Activated CD4-positive, CD25-positive, alpha-beta regulatory T cell treated with anti-CD3 and anti-CD28 coated beads, Interleukin-2, amount 50 U/mL, for 24 hours (primary cell): ENCODE data around the gene PTTG2.

ENCODE experiments used
- ATAC-seq, 2 donors: fragments of 150-1000 bp; cut with Tn5 transposase; one replicate each; pipeline ENCODE4 v1.10.0; 2021; ENCODE audit warnings: mild to moderate bottlenecking in 1 of 2, moderate library complexity in 1 of 2

PTTG2 gene

DNA sequence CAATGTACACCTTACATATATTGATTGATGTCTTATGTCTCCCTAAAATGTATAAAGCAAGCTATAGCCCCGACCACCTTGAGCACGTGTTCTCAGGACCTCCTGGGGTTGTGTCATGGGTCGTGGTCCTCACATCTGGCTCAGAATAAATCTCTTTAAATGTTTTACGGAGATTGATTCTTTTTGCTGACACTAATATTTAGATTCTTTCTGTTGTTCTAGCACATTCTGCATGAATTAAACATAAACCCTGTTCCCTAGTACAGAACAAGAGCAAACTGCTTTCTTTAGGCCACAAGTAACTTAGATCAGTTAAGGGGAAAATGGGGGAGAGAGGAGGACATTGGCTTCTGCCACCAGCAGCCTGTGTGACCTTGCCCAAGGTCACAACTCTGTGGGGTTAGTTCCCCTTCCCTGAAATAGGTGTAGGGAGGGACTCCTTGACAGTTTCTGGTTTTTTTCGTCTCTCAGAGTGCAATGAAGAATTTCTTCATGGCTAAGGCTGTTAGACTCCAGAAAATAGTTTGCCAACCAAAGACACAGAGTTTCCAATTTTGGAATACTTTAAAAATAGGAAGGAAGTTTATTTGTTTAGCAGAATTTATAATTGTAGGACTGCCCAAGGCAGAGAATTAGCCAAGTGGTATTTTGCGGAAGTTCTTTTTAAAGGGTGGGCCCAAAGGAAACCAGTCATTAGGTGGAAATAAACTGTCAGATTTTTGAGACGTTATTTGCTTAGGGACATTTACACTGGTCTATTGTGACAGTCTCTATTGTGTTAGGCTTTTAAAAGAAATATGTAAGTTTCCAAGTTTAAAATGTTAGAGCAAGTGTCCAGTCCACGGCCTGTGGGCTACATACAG, 29.4 kb downstream of the PTTG2 start:
- no peak for ATAC-seq

DNA sequence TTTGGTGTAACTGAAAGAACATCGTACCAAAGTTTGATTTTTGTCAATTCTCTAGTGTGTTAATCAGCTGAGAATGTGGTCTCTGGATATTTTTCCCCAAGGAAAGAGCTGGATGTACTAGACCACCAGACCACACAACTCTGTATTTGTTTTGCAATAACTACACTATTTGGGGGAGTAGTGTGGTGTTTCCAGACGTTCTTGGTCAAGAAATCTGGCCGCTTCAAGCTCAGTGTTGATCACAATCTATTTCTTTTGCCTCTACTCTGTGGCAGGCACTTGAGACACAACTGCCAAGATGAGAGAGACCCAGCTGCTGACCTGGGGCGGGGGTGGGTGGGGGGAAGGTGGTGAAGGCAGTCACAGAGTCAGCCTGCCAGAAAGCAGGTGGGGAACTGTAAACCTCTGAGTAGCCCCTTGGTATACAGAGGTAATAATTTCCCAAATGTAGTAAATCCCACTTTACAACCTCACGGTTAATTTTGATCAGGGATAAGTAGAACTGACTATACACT, 30.6 kb downstream of the PTTG2 start:
- ATAC-seq: no peak

DNA sequence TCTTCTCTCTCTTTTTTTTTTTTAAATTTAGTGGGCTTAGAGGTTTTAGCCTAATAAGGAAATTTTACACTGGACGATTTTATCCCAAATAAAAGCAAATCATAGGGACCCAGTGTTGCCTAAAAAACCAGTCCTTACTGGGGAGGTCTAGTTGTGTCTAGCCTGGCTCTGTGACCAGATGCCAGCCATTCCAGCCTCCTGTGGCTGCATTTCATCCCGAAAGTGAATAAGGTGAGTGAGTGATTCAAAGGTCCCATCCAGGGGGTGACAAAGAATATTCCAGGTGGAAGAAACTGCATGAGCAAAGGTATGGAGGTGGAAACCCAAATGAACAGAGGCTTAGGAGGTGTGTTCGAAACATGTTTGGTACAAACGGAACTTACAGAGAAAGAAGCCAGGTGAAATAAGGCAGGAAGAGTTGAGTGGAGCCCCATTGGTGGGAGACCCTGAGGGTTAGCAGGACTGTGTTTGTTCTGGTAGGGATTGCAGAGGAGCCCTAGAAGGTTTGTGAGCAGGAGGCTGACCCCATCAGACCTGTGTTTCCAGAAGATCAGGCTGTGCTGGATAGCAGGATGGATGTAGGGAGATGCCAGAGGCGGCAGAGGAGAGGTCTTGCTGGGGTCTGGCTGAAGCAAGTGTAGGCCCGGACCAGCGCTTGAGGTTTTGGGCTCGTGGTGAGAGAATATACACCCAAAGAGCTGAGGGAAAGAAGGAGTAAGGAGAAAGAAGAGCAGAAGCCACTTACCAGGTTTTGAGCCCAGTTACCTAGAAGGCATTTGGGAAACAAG, 31.6 kb downstream of the PTTG2 start:
- ATAC-seq: no peak

DNA sequence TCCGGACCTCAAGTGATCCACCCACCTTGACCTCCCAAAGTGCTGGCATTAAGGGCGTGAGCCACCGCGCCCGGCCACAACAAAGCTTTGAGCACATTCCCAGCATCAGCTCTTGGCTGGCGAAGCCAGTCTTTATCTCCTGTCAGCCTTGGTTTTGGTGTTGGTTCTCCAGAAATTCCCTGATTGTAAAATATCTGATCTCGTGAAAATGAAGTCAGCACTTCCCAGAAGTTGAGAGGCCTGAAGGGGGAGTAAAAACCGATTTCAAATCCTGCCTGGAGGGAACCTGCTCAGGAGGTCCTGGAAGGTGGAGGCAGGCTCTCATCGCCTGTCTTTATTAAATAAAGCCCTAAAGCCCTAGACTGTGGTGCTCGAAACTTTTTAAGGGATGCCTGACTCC, 33.6 kb downstream of the PTTG2 start:
- ATAC-seq: no peak

DNA sequence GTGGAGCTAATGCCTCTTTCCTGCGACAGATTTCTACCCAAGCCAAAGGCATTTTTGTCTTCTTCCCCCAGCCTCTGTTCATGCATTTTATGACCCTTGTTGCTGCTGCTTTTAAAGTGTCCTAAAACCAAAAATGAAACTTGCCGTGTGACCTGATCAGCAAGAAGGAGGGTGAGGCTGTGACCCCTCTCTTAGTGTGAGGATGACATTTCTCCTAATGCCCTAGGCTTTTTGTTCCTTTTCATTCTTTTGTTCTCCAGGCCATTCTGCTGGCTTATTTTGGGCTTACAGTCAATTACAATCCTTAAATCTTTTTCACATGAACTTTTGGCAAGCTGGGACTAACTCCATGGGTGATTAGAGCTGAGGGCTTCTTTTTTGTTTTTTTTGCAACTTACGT, 34.4 kb downstream of the PTTG2 start:
- no peak for ATAC-seq

DNA sequence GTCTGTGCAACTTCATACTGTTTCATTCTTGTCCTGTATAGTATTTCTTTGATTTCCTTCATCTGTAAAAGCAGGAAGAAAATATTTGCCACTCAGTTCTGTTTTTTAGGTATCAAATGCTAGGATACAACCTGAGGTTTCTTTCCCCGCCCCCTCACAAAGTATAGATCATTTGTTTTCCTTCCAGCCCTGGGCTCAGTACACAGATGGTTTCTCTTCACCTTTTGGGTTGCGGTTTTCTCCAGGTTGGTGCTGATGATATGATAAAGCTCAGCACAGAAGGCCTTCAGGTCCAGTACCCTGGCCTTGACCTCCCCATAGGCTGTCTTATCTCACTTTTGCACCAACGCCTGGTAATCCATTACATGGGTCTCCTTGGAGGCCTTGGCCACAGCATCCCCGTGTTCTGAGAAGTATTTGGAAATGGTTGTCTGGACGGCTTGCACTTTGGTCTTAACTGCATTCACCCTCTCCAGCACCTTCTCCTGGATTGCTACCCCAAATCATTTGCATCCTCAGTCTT, 35.2 kb downstream of the PTTG2 start:
- no peak for ATAC-seq

DNA sequence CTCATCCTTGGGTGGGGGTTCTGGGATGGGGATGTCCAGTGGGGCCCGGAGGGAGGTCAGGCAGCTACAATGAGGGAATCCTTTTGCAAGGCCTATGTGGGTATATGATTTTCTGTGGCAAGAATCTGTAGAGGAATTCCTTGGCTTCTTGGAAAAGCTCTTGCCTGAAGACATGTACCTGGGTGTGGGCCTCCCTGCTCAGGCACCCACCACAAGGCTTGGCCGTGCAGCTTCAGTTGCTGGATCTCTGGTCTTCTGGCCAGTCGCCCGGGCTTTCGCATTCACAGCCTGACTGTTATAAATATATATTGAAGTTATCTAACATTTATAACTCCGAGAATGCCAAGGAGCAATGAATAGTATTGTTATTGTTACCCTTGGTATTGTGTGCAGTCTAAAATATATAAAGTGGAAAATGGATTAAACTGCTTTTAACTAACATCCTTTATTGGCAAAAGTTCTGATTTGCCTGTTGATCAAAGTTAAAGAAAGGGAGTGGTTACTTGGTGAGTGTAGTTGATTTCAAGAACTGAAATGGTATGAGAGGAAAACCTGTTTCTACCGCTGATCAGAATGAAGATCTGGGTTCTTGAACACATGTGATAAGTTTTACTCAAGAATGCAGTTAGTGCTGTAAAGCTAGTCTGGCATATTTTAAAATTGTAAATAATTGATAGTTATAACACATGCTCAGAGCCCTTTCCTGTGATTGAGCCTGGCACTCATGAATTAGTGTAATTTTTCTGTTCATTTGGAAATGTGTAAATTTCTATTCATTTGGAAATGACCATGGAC, 36.0 kb downstream of the PTTG2 start:
- ATAC-seq: no peak

DNA sequence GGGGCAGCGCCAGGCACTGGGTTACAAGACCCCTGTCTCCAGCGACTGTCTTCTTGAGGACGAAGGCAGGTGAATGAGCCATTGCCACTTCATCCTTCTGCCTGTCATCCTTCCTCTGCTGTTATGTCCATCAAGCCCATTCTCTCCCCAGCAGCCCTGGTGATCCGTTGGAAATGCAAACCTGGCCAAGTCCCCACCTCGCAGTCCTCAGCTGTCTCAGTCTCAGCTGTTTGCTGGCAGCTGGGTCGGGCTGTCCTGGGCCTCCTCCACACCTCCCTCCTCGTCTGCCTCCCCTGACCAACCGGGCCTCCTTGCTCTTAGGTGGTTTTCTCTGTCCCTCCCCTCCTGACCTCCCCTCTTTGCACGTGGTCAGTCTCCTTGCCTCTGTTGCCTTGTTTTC, 38.0 kb downstream of the PTTG2 start:
- ATAC-seq: no peak

DNA sequence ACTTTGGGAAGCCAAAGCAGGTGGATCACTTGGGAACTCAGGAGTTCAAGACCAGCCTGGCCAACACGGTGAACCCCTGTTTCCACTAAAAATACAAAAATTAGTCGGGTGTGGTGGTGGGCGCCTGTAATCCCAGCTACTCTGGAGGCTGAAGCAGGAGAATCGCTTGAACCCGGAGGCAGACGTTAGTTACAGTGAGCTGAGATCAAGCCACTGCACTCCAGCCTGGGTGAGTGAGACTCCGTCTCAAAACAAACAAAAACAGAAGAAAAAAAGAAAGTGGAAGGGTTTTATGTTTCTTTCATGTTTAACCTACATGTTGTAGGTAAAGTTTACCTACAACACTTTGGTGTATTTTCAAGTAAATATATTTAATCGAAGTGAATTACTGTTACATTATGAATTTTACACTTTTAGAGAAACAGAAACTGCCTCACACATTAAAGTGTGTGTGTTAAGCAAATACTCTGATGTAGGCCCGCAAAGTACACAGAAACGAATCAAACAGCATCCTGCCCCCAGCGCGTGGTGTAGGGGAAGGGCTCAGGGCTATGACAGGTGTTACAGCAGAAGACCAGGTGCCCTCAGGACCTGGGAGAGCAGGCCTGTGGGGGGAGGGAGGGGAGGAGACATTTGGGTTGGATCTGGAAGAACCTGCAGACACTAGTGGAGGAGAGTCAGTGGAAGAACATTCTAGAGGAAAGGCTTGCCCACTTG, 39.0 kb downstream of the PTTG2 start:
- ATAC-seq: no peak

DNA sequence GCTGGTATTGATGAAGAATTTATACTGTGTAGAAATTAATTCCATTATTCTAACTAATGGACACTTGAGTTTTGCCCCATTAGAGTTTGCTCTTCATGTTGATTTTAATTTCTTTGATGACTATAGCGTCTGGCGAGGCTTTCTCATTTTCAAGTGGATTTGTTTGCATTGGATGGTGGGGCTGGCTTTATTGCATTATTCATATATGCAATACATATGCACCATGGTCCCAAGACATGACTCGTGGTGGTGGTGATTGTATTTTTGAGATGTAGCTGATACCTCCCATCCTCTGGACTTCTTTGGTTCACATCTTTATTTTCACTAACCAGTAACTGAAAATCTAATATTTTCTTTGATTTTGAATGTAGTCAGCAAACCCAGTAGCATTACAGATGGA, 39.8 kb downstream of the PTTG2 start:
- no peak for ATAC-seq

DNA sequence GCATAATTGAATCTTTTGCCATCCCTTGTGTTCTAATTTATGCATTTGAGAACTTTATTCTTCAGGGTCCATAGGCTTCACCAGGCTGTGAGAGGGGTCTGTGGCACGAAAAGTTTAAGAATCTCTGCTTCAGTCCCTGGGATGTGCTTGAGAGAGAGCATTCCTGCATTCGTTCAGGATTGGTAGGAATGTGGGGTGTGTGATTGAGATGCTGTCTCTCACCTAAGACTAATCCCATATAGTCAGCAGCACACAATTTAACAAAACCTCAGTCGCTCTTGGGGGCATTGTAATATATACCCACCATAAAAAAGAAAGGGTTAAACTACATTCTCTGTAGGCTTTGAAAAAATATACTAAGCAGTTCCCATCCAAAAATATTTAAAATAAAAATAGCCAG, 41.7 kb downstream of the PTTG2 start:
- ATAC-seq: no peak

DNA sequence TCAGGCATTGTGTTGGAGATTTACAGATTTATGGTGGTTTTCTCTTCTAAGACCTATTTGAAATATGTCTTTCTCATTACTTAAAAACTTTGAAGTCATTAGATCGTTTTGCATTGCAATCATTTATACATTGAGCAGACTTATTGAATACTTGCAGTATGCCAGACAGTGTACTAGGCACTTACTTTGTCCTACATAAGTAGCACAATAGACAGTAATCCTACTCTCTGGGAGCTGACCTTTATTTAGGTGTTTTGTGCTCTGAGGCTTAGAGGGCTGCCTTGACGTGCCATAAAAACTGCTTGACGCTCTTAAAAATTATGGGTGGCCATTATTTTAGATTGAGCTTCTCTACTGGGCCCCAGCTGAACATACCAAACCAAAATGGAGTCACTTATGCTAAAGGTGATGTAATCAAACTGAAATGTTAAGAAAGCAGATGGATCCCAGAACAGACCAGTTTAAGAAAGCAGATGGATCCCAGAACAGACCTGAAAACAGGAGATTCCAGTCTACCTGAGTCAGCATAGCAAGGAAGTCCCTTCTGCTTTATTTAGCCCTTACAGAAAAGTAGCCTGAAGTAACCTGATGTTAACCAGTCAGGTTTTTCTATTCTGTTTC, 42.4 kb downstream of the PTTG2 start:
- no peak for ATAC-seq

DNA sequence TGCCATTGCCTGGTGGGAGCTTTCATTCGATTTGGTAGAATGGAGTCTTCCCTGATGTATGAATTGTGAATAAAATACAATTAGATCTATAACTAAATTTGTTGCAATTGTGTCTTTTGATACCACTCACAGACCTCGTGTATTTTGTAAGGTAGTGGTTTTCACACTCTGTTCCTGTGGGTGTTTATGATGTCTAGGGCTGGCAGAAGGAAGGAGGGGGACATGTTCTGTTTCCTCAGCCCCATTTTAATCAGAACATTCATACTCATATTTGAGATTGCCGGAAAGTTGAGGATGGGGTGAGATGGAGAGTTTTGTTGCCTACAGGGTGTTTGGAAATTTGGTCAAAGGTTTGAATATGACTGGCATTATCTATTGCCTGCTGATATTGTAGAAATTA, 42.9 kb downstream of the PTTG2 start:
- ATAC-seq: no peak

DNA sequence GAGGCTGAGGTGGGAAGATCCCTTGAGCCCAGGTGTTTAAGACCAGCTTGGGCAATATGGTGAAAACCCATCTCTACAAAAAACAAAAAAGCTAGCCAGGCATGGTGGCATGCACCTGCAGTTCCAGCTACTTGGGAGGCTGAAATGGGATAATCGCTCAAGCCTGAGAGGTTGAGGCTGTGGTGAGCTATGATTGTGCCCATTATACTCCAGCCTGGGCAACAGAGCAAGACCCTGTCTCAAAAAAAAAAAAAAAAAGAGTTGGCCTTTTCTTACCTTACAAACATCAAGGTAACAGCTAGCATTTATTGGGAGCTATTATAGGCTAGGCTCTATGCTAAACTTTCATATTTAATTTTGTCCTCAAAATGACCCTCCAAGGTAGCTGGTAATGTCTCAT, 43.4 kb downstream of the PTTG2 start:
- no peak for ATAC-seq

DNA sequence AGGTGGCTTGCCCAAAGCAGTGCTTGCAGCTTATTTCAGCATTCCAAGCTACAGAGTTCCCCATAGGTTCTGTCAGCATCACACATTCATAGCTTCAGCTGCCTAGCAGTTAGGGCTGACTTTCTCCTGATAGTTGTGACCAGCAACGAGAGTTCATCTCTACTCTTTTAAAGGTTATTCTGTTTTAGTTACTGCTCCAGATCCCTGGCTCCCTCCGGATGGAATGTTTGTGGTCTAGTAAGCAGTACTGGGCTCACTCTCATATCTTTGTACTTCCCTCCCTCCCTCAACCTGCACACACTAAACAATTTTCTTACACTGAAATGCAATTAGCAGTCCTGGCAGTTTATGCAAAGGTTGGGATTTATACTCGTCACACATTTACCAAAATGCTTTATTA, 43.9 kb downstream of the PTTG2 start:
- no peak for ATAC-seq

DNA sequence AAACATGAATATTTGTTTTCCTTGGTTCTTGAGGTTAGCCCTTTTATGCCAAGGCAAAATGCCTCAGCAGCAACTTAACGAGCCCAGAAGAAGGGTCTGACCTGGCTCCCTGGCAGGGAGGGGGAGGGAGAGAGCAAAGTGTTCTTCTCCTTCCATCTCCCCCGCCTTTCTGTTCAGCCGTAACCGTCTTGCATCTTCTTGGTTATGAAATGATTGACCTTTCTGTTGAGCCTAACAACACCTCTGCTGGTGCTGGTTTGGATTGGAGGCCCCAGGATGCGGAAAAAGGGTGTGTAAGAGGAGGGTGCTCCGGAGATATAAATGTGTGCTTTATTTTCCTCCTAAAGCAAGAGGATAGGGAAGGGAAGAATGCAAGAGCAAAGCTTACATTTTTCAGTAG, 44.7 kb downstream of the PTTG2 start:
- no peak for ATAC-seq

DNA sequence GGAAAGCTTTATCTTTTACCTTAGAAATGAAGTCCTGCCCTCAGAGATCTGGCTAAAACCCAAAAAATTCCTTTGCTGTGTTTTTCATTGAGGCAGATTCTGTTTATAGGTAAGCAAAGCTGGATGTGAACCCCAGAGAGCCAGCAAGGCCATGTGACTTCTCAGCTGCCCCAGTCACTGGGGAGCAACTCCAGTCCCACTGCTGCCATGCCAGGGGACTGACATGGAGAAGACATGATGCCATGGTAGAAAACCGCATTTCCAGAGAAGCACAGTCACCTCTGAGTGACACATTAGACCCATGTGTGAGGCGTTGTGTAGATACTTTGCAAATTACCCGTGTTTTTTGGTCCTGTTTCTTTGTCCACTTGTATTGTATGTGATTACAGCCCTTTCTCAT, 45.4 kb downstream of the PTTG2 start:
- ATAC-seq: no peak

DNA sequence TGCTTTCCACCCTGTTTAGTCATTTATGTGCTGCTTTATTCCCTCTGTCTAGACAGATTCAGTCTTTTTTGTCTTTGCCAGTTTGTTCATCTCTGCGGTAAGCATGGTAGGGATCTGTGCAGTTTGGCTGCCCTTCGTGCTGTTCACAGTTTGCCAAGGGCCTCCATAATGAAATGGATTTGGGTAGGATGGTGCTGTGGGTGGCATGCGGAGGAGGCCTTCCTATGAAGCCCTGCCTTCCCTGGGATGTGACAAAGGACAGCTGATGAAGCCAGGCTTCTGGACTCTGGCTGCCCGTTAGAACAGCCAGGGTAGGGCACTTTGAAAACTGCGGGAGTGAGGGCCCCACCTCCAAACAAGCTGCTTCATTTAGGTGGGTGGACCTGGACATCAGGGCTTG, 47.4 kb downstream of the PTTG2 start:
- no peak for ATAC-seq

DNA sequence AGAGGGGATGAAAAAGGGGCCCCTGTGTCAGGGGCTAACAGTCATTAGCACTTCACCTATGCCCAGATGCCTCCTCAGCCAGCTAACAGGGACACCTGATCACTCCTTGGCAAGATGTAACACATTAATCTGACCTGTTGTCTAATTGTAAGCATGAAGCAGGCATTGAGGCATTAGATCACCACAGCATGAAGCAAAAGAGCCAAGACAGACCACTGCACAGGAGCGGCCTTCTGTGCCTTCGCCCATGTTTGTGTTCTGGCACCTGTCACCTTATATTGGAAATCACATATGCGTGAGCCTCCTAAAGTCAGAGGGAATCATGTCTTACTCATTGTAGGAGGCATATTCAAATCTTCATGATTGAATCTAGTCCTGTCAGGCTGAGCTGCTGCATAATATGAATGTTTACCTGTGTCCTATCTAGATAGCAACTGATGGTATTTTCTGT, 48.4 kb downstream of the PTTG2 start:
- ATAC-seq: no peak

DNA sequence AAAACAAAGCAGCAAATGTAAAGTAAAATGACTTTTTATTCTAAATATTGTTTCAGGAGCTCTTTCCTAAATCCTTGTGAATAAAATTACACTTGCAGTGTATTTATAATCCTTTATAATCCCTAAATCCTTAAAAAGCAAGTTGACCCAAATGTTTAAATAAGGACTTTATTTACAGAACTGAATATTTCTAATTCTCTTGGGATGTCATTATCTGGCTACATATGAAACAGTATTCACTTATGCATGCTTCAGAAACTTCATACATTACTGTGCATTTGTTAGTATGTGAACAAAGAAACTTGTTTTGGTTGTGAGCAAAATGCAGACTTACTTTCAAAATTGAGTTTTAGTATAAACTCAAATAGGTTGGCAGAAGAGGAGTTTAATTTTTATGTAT, 49.2 kb downstream of the PTTG2 start:
- ATAC-seq: no peak

DNA sequence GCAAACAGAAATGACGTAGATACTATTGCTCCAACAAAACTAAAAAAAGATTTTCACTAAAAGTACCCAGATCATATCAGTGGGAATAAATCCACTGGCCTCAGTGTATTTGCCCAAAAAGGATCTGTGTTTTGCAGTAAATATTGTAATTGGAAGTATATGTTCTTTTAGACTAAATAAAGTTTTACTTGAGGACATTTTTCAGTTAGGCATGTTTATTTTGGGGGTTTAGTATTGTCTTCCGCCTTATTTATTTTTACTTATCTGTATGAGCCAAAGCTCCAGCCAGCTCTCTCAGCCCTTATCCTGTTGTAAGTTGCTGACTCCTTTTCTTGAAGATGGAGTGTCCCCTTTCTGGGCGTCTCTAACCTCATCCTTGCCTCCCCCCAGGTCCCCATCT, 49.8 kb downstream of the PTTG2 start:
- ATAC-seq: no peak
